Muscle layer of duodenum (tissue), 2 donors: Measurements from ENCODE around the gene CENPB.
"Not testable (repeated sequence)": the region's sequence is repeated elsewhere in the genome, so short reads cannot be mapped to it uniquely, and the experiment has no call there.

Experiments used
- H3K27ac ChIP-seq: one replicate; pipeline ENCODE4 v1.7.0; 2013; ENCODE audit warnings: mild to moderate bottlenecking, low read length
- H3K27me3 ChIP-seq: one replicate; pipeline ENCODE4 v1.7.0; 2013; ENCODE audit warnings: low read depth, mild to moderate bottlenecking, control low read depth, low read length
- H3K36me3 ChIP-seq, 2 donors: one replicate each; pipeline ENCODE4 v1.7.0; 2013; ENCODE audit warnings: low read length in 2 of 2, control low read depth in 1 of 2, mild to moderate bottlenecking in 1 of 2; ENCODE audit not compliant: insufficient read depth in 2 of 2, control insufficient read depth in 1 of 2
- H3K4me1 ChIP-seq, 2 donors: one replicate each; pipeline ENCODE4 v1.7.0; 2013; ENCODE audit warnings: low read length in 2 of 2, mild to moderate bottlenecking in 2 of 2, control low read depth in 1 of 2, moderate library complexity in 1 of 2; ENCODE audit not compliant: insufficient read depth in 2 of 2, control insufficient read depth in 1 of 2
- H3K4me3 ChIP-seq, 2 donors: one replicate each; pipeline ENCODE4 v1.7.0; 2013; ENCODE audit warnings: low read length in 2 of 2, low read depth in 1 of 2, mild to moderate bottlenecking in 1 of 2
- H3K9me3 ChIP-seq, 2 donors: one replicate each; pipeline ENCODE4 v1.7.0; 2013; ENCODE audit warnings: low read length in 2 of 2, control low read depth in 1 of 2, mild to moderate bottlenecking in 1 of 2; ENCODE audit not compliant: control insufficient read depth in 1 of 2
- donor health status: healthy.

CENPB gene

GRCh38 chr20:3797592-3798372 lies 11.2 kb upstream of the CENPB start:
- Histone ChIP-seq H3K27me3 (no peaks in the 10 kb centered on the region), H3K9me3 (no peaks in the 10 kb centered on the region), H3K4me3 (peak overlapping the region; percentile 51 to 76), H3K36me3 (peaks cover 14 to 31% of the 10 kb centered on the region in 2 donors), H3K27ac (peak overlapping the region; percentile 86), H3K4me1 (peaks cover 20 to 49% of the 10 kb centered on the region in 2 donors)

- Histone ChIP-seq H3K27ac (peak overlapping the region; percentile 86), H3K27me3 (no peaks in the 10 kb centered on the region), H3K9me3 (no peaks in the 10 kb centered on the region), H3K36me3 (peaks cover 9 to 25% of the 10 kb centered on the region in 2 donors), H3K4me1 (peaks cover 20 to 49% of the 10 kb centered on the region in 2 donors), H3K4me3 (peak overlapping the region; percentile 51 to 76)
Observed at GRCh38 chr20:3797226-3797545, 10.6 kb upstream of the CENPB start.

GRCh38 chr20:3796477-3797225 lies 10.1 kb upstream of the CENPB start:
- Histone ChIP-seq H3K27me3 (no peaks in the 10 kb centered on the region), H3K36me3 (peaks cover 6 to 19% of the 10 kb centered on the region in 2 donors), H3K4me1 (peaks cover 20 to 49% of the 10 kb centered on the region in 2 donors), H3K27ac (peak overlapping the region; percentile 86), H3K9me3 (no peaks in the 10 kb centered on the region), H3K4me3 (peak overlapping the region; percentile 51 to 76)

GRCh38 chr20:3795511-3796468 lies 9.2 kb upstream of the CENPB start, which contains the start of gene CDC25B:
Gene CDC25B (plus strand): TSS chr20:3796310. CDS start chr20:3796532, 222 bp downstream.
- Histone ChIP-seq H3K4me3 (peak within 1 kb of the TSS; percentile 76 to 83), H3K36me3 (peaks cover 0 to 11% of the 10 kb centered on the region in 2 donors), H3K27me3 (no peaks in the 10 kb centered on the region), H3K4me1 (peaks cover 20 to 49% of the 10 kb centered on the region in 2 donors), H3K9me3 (no peaks in the 10 kb centered on the region), H3K27ac (peak within 1 kb of the TSS; percentile 96)

- H3K27ac ChIP-seq, result peak overlapping the region; percentile 96
- H3K4me3 ChIP-seq, result peak overlapping the region; percentile 76 to 83
Observed at GRCh38 chr20:3794701-3795420, 8.3 kb upstream of the CENPB start.

GRCh38 chr20:3794168-3794567 lies 7.6 kb upstream of the CENPB start:
- H3K4me3 ChIP-seq, result not testable (repeated sequence)
- H3K4me1 ChIP-seq, result peaks cover 20 to 35% of the 10 kb centered on the region in 2 donors

More at GRCh38 chr20:3794701-3795420, 8.3 kb upstream of the CENPB start:
- Histone ChIP-seq H3K4me1 (peaks cover 20 to 42% of the 10 kb centered on the region in 2 donors), H3K9me3 (no peaks in the 10 kb centered on the region), H3K27me3 (no peaks in the 10 kb centered on the region), H3K36me3 (peaks cover 0 to 3% of the 10 kb centered on the region in 2 donors)

GRCh38 chr20:3789201-3789600 lies 2.7 kb upstream of the CENPB start:
- not testable (repeated sequence) for H3K9me3 ChIP-seq, H3K4me3 ChIP-seq, H3K27ac ChIP-seq, H3K27me3 ChIP-seq, H3K36me3 ChIP-seq
- peaks cover 11 to 25% of the 10 kb centered on the region in 2 donors for H3K4me1 ChIP-seq

More at GRCh38 chr20:3794168-3794567, 7.6 kb upstream of the CENPB start:
- not testable (repeated sequence) for H3K27ac ChIP-seq, H3K36me3 ChIP-seq, H3K9me3 ChIP-seq, H3K27me3 ChIP-seq

GRCh38 chr20:3788685-3789155 lies 2.2 kb upstream of the CENPB start:
- no peak overlapping the region for H3K27ac ChIP-seq
- H3K9me3 ChIP-seq, result no peaks in the 10 kb centered on the region
- no peaks in the 10 kb centered on the region for H3K27me3 ChIP-seq
- peaks cover 11 to 30% of the 10 kb centered on the region in 2 donors for H3K4me1 ChIP-seq
- H3K4me3 ChIP-seq, result no peak overlapping the region
- H3K36me3 ChIP-seq, result no peaks in the 10 kb centered on the region

GRCh38 chr20:3787324-3788014 lies 929 bp upstream of the CENPB start:
- no peaks in the 10 kb centered on the region for H3K9me3 ChIP-seq
- H3K4me3 ChIP-seq, result peak overlapping the region in 1 of 2 donors; percentile 34
- peaks cover 11 to 35% of the 10 kb centered on the region in 2 donors for H3K4me1 ChIP-seq
- H3K27ac ChIP-seq, result no peak overlapping the region
- H3K27me3 ChIP-seq, result no peaks in the 10 kb centered on the region
- no peaks in the 10 kb centered on the region for H3K36me3 ChIP-seq

GRCh38 chr20:3786126-3786484 lies 435 bp downstream of the CENPB start:
- no peak overlapping the region for H3K27ac ChIP-seq
- H3K4me1 ChIP-seq, result peaks cover 11 to 36% of the 10 kb centered on the region in 2 donors
- H3K36me3 ChIP-seq, result no peaks in the 10 kb centered on the region
- peak overlapping the region; percentile 70 to 73 for H3K4me3 ChIP-seq
- no peaks in the 10 kb centered on the region for H3K9me3 ChIP-seq
- no peaks in the 10 kb centered on the region for H3K27me3 ChIP-seq
